Liver (tissue), 3 donors: ENCODE measurements around the gene TUBB8.
"Not testable (repeated sequence)": the region's sequence is repeated elsewhere in the genome, so short reads cannot be mapped to it uniquely, and the experiment has no call there.

Experiments
- EGR1 ChIP-seq, 2 donors: IDR thresholded peaks; 2 replicates each; pipeline ENCODE4 v1.6.1; 2016 to 2018; ENCODE audit warnings: antibody characterized with exemption in 2 of 2, low read depth in 2 of 2
- FOXA1 ChIP-seq: IDR thresholded peaks from 2 replicates; pipeline ENCODE4 v1.6.1; 2016; ENCODE audit warnings: antibody characterized with exemption
- FOXA2 ChIP-seq: IDR thresholded peaks from 2 replicates; pipeline ENCODE4 v1.6.1; 2016; ENCODE audit warnings: antibody characterized with exemption
- GABPA ChIP-seq, 2 donors: IDR thresholded peaks in 1 of 2; conservative IDR thresholded peaks in 1 of 2; 2 replicates each; pipeline ENCODE4 v1.6.1; 2016; ENCODE audit warnings: antibody characterized with exemption in 2 of 2, mild to moderate bottlenecking in 1 of 2, moderate library complexity in 1 of 2
- MAX ChIP-seq: IDR thresholded peaks from 2 replicates; pipeline ENCODE4 v1.6.1; 2016; ENCODE audit warnings: antibody characterized with exemption
- RAD21 ChIP-seq, 2 donors: IDR thresholded peaks; 2 replicates each; pipeline ENCODE4 v1.6.1; 2016; ENCODE audit warnings: antibody characterized with exemption in 2 of 2, mild to moderate bottlenecking in 2 of 2
- SP1 ChIP-seq: IDR thresholded peaks from 2 replicates; pipeline ENCODE4 v1.6.1; 2018; ENCODE audit warnings: antibody characterized with exemption, mild to moderate bottlenecking
- TAF1 ChIP-seq: conservative IDR thresholded peaks from 2 replicates; pipeline ENCODE4 v1.6.1; 2016; ENCODE audit warnings: antibody characterized with exemption, mild to moderate bottlenecking
- YY1 ChIP-seq: IDR thresholded peaks from 2 replicates; pipeline ENCODE4 v1.6.1; 2016; ENCODE audit warnings: antibody characterized with exemption, mild to moderate bottlenecking
- ZBTB33 ChIP-seq: IDR thresholded peaks from 2 replicates; pipeline ENCODE4 v1.6.1; 2016; ENCODE audit warnings: antibody characterized with exemption
- TF ChIP-seq, protein P1 (sequence below): fragments of 150-350 bp; IDR thresholded peaks from 2 replicates; pipeline ENCODE4 v1.5.1; 2017; ENCODE audit warnings: improper control_type of control experiment, low read depth, low read length; ENCODE audit not compliant: missing input control
- TF ChIP-seq, protein P2 (sequence below): IDR thresholded peaks from 2 replicates; pipeline ENCODE4 v1.6.1; 2016; ENCODE audit warnings: antibody characterized with exemption, mild to moderate bottlenecking
- donor health status: healthy.
- donor health status: healthy.

DNA sequence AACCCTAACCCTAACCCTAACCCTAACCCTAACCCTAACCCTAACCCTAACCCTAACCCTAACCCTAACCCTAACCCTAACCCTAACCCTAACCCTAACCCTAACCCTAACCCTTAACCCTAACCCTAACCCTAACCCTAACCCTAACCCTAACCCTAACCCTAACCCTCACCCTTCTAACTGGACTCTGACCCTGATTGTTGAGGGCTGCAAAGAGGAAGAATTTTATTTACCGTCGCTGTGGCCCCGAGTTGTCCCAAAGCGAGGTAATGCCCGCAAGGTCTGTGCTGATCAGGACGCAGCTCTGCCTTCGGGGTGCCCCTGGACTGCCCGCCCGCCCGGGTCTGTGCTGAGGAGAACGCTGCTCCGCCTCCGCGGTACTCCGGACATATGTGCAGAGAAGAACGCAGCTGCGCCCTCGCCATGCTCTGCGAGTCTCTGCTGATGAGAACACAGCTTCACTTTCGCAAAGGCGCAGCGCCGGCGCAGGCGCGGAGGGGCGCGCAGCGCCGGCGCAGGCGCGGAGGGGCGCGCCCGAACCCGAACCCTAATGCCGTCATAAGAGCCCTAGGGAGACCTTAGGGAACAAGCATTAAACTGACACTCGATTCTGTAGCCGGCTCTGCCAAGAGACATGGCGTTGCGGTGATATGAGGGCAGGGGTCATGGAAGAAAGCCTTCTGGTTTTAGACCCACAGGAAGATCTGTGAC is 38.7 kb downstream of the TUBB8 start:
- not testable (repeated sequence) for TF ChIP-seq GABPA (IDR thresholded peaks at IDR 0.05 in 1 of 2, conservative IDR thresholded peaks at IDR 0.05 in 1 of 2); EGR1 (IDR thresholded peaks at IDR 0.05; ENCODE audit: low read depth in 2 of 2); MAX; SP1; FOXA1; RAD21 (IDR thresholded peaks at IDR 0.05); TAF1; ZBTB33; FOXA2; YY1
- TF ChIP-seq, protein P1, sequence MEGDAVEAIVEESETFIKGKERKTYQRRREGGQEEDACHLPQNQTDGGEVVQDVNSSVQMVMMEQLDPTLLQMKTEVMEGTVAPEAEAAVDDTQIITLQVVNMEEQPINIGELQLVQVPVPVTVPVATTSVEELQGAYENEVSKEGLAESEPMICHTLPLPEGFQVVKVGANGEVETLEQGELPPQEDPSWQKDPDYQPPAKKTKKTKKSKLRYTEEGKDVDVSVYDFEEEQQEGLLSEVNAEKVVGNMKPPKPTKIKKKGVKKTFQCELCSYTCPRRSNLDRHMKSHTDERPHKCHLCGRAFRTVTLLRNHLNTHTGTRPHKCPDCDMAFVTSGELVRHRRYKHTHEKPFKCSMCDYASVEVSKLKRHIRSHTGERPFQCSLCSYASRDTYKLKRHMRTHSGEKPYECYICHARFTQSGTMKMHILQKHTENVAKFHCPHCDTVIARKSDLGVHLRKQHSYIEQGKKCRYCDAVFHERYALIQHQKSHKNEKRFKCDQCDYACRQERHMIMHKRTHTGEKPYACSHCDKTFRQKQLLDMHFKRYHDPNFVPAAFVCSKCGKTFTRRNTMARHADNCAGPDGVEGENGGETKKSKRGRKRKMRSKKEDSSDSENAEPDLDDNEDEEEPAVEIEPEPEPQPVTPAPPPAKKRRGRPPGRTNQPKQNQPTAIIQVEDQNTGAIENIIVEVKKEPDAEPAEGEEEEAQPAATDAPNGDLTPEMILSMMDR, result not testable (repeated sequence)
- TF ChIP-seq, protein P2, sequence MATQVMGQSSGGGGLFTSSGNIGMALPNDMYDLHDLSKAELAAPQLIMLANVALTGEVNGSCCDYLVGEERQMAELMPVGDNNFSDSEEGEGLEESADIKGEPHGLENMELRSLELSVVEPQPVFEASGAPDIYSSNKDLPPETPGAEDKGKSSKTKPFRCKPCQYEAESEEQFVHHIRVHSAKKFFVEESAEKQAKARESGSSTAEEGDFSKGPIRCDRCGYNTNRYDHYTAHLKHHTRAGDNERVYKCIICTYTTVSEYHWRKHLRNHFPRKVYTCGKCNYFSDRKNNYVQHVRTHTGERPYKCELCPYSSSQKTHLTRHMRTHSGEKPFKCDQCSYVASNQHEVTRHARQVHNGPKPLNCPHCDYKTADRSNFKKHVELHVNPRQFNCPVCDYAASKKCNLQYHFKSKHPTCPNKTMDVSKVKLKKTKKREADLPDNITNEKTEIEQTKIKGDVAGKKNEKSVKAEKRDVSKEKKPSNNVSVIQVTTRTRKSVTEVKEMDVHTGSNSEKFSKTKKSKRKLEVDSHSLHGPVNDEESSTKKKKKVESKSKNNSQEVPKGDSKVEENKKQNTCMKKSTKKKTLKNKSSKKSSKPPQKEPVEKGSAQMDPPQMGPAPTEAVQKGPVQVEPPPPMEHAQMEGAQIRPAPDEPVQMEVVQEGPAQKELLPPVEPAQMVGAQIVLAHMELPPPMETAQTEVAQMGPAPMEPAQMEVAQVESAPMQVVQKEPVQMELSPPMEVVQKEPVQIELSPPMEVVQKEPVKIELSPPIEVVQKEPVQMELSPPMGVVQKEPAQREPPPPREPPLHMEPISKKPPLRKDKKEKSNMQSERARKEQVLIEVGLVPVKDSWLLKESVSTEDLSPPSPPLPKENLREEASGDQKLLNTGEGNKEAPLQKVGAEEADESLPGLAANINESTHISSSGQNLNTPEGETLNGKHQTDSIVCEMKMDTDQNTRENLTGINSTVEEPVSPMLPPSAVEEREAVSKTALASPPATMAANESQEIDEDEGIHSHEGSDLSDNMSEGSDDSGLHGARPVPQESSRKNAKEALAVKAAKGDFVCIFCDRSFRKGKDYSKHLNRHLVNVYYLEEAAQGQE, result not testable (repeated sequence)
